Kidney (tissue), 14 donors: ENCODE data around the gene RNU6-8. TPM values are rescaled to one million over a fixed set of nuclear protein-coding genes. Genes with fewer than 3 reads are reported as not detected.

Experiments used
- DNase-seq, 5 donors: peaks; one replicate each; pipeline ENCODE4 v3.0.0-alpha.2; 2013 to 2020
- FAIRE-seq: peaks from 2 replicates; lab custom pipeline; 2012; peaks lifted over from hg19 to GRCh38; lab: Jason Lieb, UNC
- H3K27ac ChIP-seq, 2 donors: one replicate each; pipeline ENCODE4 v1.7.0; 2013; ENCODE audit warnings: low read depth in 2 of 2, low read length in 2 of 2, inconsistent platforms in 1 of 2
- H3K27me3 ChIP-seq: one replicate; pipeline ENCODE4 v1.7.1; 2013; ENCODE audit warnings: low read length, inconsistent platforms; ENCODE audit not compliant: control insufficient read depth, insufficient read depth
- H3K36me3 ChIP-seq, 3 donors: one replicate each; pipeline versions ENCODE4 v1.7.0 to v1.7.1; 2013; ENCODE audit warnings: low read length in 3 of 3, control low read depth in 1 of 3, inconsistent platforms in 1 of 3; ENCODE audit not compliant: insufficient read depth in 3 of 3, control insufficient read depth in 2 of 3
- H3K4me1 ChIP-seq, 3 donors: one replicate each; pipeline versions ENCODE4 v1.7.0 to v1.7.1; 2013; ENCODE audit warnings: low read length in 3 of 3, inconsistent platforms in 1 of 3, low read depth in 1 of 3; ENCODE audit not compliant: control insufficient read depth in 2 of 3, insufficient read depth in 2 of 3
- H3K4me3 ChIP-seq, 3 donors: one replicate each; pipeline versions ENCODE4 v1.7.0 to v1.8.1; 2013; ENCODE audit warnings: low read length in 3 of 3, control low read depth in 1 of 3, inconsistent platforms in 1 of 3
- H3K9ac ChIP-seq, 3 donors: one replicate each; pipeline versions ENCODE4 v1.7.0 to v1.7.1; 2013; ENCODE audit warnings: low read length in 3 of 3, control low read depth in 1 of 3, inconsistent platforms in 1 of 3
- H3K9me3 ChIP-seq, 3 donors: one replicate each; pipeline versions ENCODE4 v1.7.0 to v1.7.1; 2013; ENCODE audit warnings: low read length in 3 of 3, control low read depth in 1 of 3, inconsistent platforms in 1 of 3; ENCODE audit not compliant: control insufficient read depth in 2 of 3, insufficient read depth in 1 of 3
- intact Hi-C: fragments of 100-400 bp; cut with DNase I; formaldehyde crosslinking; loops from one replicate; pipeline ENCODE4 v1.11.1; 2022
- polyA plus RNA-seq: library from polyadenylated mRNA; stranded (reverse); fragments of 350-450 nt; fragmentation: Illumina TruSeq; extraction: RNeasy Lipid Tissue Mini Kit (QIAGEN cat#74804); gene quantifications from one replicate; pipeline ENCODE4 v1.2.3, GENCODE V29; 2014; ENCODE audit warnings: low read depth, low replicate concordance; ENCODE audit not compliant: insufficient read depth
- total RNA-seq: library from RNA; stranded (reverse); fragmentation: NEBNext Ultra II Directional; extraction: Animal tissue kit (Norgen Biotek cat#: 25700); gene quantifications from one replicate; pipeline ENCODE4 v1.2.1, GENCODE V29; 2021
- TF ChIP-seq, protein P1 (sequence below): IDR thresholded peaks from 3 replicates; pipeline ENCODE4 v1.5.1; 2012; ENCODE audit warnings: mild to moderate bottlenecking, moderate library complexity, borderline replicate concordance; ENCODE audit not compliant: insufficient read depth; ENCODE audit errors: extremely low read depth
- donor health status: control.
- donor health status: control.
- donor health status: control.
- donor health status: control.
- donor health status: control.
- donor health status: DM: yes; HTN: yes; CAD: no.
- donor health status: Normal renal cell carcinoma (clear cell type).

Gene RNU6-8
- total and polyA plus RNA-seq, 2 donors from 2014 or later = not detected

DNA sequence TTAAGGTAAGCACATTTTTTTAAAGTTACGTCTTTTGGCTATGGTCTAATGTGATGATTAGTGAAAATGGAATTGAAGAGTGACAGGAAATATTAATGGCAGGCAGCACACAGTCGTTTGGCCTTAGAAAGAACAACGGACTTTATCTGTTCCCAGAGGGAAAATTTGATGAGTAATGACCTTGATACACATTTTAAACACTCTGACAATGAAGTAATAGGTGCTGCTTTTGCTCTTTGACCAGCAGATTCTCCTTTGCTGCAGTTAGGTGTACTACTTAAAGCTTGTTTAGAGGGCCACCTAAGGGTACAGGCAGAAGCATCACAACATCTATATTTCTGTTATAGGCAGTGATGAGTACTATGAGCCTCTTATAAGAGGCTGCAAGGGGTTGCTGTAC lies 27.1 kb upstream of the RNU6-8 start:
- H3K27ac ChIP-seq = no peak overlapping the region
- H3K36me3 ChIP-seq = no peaks in the 10 kb centered on the region
- TF ChIP-seq, protein P1, sequence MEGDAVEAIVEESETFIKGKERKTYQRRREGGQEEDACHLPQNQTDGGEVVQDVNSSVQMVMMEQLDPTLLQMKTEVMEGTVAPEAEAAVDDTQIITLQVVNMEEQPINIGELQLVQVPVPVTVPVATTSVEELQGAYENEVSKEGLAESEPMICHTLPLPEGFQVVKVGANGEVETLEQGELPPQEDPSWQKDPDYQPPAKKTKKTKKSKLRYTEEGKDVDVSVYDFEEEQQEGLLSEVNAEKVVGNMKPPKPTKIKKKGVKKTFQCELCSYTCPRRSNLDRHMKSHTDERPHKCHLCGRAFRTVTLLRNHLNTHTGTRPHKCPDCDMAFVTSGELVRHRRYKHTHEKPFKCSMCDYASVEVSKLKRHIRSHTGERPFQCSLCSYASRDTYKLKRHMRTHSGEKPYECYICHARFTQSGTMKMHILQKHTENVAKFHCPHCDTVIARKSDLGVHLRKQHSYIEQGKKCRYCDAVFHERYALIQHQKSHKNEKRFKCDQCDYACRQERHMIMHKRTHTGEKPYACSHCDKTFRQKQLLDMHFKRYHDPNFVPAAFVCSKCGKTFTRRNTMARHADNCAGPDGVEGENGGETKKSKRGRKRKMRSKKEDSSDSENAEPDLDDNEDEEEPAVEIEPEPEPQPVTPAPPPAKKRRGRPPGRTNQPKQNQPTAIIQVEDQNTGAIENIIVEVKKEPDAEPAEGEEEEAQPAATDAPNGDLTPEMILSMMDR = no peak
- no peak for DNase-seq
- H3K9ac ChIP-seq = no peak overlapping the region
- H3K4me3 ChIP-seq = no peak overlapping the region
- H3K4me1 ChIP-seq = peaks cover 0 to 4% (median 0%) of the 10 kb centered on the region in 3 donors
- FAIRE-seq = no peak
- intact Hi-C loops = no loop called here
- no peaks in the 10 kb centered on the region for H3K9me3 ChIP-seq
- no peaks in the 10 kb centered on the region for H3K27me3 ChIP-seq

DNA sequence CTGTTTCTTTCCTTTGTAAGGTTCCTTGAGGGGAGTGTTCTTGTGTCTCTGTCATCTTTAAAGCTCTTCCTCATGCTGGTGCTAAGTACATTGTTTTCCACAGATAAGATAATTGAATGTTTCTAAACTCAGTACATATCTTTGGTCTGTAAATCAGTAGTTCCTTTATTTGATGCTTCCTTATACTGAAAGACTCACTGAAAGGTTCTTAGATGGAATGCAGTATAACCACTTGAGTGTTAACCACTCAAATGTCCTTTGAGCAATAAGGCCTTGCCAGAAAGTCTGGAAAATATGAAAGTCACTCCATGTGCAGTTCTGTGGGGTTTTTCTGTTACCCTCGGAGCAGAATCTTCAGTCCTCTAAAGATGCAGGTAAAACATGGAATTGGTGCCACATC lies 23.0 kb upstream of the RNU6-8 start:
- Histone ChIP-seq H3K9me3 (no peaks in the 10 kb centered on the region), H3K27ac (no peak overlapping the region), H3K9ac (no peak overlapping the region), H3K4me3 (no peak overlapping the region), H3K27me3 (no peaks in the 10 kb centered on the region), H3K36me3 (no peaks in the 10 kb centered on the region), H3K4me1 (peaks cover 0 to 4% (median 0%) of the 10 kb centered on the region in 3 donors)
- DNase-seq (no peak), FAIRE-seq (no peak)
- intact Hi-C loops = no loop called here
- TF ChIP-seq, protein P1 = no peak

DNA sequence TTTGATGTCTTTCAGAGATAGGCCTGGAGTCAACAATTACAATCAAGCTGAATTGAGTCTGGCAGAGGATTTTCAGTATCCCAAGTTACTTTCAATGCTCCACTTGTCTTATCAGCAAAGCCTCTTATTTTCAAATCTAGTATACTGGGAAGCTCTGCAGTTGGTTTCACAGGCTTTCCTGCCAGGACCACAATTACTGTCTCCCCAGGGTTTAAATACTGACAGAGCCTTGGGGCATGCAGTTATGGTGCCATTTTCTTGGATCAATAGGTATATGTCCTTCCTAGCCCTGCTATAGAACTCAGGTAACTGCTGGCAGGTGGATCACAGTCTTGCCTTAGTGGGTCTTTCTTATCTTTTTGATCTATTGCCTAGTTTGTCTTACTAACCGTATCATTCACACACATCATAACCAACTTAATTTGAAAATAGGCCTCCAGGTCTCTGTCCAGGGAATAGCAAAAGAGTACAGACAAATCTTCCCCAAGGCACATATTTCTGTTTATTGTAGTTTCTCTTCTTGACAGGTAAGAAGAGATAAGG lies 22.4 kb upstream of the RNU6-8 start:
- FAIRE-seq (no peak), DNase-seq (no peak)
- H3K4me3 ChIP-seq = no peak overlapping the region
- no peak overlapping the region for H3K9ac ChIP-seq
- TF ChIP-seq, protein P1 = no peak
- intact Hi-C loops = no loop called here
- peaks cover 0 to 2% (median 0%) of the 10 kb centered on the region in 3 donors for H3K4me1 ChIP-seq
- no peaks in the 10 kb centered on the region for H3K27me3 ChIP-seq
- no peaks in the 10 kb centered on the region for H3K36me3 ChIP-seq
- H3K27ac ChIP-seq = no peak overlapping the region
- no peaks in the 10 kb centered on the region for H3K9me3 ChIP-seq
